Dedifferentiated amniotic fluid mesenchymal stem cell (primary cell): ENCODE results near the gene ITSN1.
A peak's percentile ranks its signal among the peaks of the same experiment; 100 is the strongest.
"Not testable (repeated sequence)": the region's sequence is repeated elsewhere in the genome, so short reads cannot be mapped to it uniquely, and the experiment has no call there.

Experiments used
- DNase-seq: peaks from one replicate; pipeline ENCODE4 v3.0.0-alpha.2; 2016; ENCODE audit errors: extremely low spot score

The ITSN1 gene

DNA sequence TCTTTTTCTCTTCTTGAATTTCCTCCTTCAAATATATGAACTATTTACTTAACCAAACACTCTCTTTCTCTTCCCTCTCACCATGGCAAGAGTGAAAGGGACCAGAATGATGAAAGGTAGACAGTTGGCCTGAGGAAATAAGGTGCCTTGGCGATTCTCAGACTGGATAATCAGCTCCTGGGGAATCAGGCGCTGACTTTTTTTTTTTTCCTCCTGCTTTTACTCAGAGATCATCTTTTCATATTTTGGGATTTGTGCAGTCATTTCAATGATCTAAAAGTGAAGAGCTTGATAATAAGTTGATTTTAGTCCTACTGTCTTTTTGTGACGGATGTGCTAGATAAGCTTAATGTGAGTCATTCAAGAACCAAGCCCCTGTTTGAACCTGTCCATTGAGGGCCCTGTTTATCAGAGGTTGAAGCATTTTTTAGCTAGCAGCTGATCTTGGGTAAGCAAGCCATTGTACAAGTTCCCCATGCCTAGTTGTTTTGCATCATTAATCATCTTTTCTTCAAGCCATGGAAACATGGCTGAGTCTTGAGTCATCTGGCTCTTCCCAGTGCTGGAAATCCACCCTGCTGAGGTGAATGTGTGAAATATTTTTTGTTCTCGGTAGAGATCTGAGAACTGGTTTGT, 40.8 kb downstream of the ITSN1 start:
- peak; percentile 40 for DNase-seq

DNA sequence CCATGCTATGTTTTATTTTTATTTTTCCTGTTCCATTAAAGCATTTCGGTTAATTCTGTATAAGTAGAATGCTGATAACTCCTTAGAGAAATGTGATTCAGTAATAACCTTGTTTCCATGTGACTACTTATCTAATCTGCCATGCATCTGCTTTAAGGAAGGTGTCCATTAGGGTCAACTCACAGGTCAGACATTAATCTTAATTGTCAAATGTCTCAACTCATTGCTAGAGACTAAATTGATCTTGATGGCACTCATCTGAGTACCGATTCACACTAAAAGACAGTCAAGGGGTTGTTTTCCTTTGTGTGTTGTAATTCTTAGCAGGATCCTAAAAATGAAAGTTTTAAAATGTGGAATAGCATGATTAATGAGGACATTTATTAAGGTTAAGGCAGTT, 41.8 kb downstream of the ITSN1 start:
- DNase-seq: no peak

DNA sequence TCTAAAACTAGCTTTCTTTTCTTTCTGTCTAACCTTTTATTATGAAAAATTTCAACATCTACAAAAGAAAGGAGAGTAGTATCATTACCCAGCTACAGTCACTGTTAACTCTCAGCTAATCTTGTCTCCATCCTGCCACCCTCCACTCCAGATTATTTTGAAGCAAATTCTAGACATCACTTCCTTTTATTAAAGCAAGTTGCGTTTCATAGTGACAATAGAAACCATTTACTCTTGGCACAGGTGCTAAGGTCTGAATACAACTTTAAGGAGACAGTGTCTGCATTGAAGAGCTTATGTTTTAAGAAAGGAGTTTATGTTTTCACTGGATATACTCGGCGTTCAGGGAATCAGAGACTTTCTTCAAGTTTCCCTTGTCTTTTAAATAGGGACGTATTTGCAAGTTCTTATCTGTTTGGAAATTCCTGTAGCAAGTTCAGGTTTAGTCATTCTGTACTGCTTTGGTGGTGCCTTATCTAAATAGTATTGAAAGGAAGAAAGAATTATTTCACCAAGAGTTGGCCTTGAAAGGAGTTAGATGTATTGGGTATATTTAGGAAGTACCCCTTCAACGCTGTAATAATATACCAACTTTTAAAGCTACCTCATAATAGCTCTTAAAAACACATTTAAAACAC, 42.7 kb downstream of the ITSN1 start:
- no peak for DNase-seq

DNA sequence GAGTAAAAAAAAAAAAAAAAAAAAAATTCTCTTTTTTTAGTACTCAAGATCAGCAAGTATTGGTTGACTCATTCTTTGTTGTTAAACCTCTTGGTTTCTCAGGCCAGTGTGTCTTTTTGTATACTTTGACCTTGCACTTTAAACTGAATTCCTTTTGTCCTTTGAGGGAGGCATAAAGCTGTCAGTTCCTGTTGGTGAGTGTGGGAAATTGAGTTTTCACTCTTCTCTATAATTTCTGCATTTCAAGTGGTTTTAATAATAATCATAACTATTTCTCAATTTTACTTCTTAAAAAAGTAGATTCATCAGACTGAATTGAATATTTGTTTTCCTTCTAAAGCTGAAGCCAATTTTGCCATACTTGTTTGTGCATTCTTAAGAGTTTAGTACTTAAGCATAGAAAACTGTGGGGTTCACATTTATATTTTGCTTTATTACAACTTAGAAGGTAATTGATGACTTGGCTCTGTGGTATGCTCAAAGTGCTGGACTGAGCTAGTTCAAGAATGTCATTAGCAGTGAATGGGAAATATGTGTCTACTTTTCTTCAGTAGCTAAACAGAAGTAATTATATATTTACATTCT, 43.4 kb downstream of the ITSN1 start:
- peak; percentile 64 for DNase-seq

DNA sequence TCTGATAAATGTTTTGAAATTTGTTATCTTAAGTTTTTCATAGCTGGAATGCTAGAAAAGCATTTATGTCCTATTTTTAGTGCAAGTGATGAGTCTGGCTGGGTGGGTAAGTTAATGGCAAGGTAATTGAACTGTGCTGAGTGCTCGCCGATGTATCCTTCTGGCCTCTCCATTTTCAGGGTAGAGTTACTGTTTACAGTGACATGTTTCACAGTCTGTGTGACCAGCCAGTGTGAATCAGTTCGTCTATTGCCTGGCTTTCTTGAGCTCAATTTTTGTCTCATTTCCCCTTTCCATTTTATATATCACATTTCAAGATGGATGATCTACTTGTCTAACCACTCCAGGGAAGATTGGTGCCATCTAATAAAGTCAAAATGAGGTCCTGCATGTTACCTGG, 44.1 kb downstream of the ITSN1 start:
- no peak for DNase-seq

DNA sequence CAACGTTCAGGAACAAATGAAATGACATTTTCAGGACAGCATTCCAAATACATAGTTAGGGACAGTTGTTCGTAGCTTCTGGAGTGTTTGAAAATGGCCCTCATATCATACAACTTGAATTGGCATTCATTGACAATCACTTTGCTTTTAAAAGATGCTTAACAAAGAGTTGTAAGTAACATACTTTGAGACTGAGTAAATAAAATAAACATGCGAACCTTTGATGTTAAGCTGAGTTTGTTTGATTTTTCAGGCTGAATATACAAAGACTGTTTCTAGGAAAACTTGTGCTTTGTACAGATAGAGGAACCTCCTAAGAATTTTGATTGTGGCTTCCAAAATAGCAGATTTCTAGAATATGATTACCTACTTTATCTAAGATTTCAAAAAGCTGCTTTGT, 45.3 kb downstream of the ITSN1 start:
- no peak for DNase-seq

DNA sequence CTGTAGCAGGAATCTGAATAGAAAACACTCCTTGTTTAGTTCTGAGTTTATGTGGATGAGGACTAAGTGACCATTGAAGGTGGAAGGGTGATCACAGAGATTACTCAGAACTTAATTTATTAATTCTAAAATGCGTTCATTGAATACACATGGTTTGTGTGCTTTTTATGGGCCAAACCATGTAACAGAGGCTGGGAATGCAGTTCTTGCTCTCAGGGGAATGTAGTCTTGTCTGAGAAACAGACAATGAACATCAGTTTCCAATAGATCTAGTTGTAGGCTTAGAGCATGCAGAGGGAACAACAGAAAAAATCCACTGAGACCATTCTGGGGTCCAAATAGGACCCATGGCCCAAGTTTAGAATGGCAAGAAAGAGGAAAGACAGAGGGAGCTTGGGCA, 46.1 kb downstream of the ITSN1 start:
- no peak for DNase-seq

DNA sequence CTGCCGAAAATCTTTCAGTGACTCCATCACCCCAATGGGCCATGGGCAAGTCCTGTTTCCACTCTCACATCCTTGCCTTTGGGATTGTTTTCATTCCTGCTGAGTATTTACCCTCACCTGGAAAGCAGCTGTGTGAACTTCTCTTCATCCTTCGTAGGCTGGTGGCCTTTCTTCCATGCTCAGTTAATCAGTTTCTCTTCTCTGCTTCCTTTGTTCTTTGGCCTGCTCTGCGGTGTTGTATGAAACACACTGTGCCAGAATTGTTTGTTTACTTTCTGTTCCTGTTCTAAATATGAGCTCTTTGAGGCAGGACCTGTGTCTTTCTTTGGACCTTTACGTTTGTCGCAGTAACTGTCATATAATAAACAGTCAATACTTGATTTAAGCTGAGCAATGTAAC, 48.6 kb downstream of the ITSN1 start:
- no peak for DNase-seq

DNA sequence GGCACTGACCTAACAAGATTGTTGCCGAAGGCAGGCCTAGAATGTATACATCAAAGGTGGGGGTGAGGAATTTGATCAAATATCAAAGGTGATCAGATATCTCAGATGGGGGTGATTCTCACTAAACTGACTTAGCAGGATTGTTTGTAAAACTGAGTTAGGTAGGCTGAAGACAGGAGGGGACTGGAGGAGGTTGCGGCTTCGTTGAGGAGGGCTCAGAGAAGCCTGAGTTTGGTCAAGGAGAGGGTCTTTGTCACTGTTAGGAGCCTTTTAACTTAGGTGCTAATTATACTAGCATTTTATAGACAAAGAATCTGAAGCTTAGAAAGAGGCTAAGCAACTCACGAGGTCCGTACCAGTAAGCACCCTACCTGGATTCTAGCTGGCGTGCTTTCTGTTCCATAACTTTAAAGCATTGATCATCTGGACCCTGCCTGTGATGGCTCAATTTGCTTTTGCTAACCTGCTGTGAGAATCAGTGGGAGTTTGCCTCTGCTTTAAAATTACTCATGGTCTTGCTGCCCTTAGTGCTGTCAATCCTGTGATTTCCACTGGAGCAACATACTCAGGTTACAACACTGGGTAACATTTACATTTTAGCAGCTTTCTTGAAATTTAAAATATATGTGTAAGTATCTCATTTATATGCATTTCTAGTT, 49.8 kb downstream of the ITSN1 start:
- no peak for DNase-seq

DNA sequence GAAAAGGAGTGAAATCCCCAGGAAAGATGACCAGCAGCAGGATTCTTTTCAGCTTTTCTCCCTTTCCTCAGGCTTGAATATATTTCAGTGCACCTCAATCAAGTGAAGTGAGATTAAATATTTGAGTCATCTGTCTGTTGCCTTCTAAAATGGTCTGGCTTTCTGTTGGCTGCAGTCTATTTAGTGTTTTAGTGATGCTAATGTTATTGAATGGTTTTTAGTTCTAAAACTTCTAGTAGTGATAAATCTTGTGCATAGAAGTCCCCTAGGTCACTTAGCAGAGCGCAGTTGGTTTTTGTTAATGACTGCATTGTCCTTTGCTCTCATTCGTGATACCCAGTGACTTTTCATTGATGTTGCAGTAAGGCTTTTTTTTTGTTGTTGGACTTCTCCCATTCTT, 53.5 kb downstream of the ITSN1 start:
- no peak for DNase-seq

DNA sequence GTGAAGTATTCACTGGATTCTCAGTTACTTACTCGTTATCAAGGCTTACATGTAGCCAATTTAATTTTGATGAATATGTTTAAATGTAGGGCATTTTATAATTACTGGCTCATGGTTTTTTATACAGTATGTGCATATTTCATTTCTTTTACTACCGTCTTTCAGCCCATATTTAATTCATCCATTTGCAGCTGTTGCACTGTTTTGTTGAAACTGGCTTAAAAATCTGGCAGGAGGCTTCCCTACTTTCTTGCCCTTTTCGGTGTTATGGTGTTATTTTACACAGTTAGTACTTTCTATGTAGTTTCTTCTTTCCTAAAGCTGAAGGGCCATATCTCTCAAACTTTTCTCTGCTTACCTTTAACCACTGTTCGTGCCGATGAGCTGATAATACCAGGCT, 54.2 kb downstream of the ITSN1 start:
- DNase-seq: no peak

DNA sequence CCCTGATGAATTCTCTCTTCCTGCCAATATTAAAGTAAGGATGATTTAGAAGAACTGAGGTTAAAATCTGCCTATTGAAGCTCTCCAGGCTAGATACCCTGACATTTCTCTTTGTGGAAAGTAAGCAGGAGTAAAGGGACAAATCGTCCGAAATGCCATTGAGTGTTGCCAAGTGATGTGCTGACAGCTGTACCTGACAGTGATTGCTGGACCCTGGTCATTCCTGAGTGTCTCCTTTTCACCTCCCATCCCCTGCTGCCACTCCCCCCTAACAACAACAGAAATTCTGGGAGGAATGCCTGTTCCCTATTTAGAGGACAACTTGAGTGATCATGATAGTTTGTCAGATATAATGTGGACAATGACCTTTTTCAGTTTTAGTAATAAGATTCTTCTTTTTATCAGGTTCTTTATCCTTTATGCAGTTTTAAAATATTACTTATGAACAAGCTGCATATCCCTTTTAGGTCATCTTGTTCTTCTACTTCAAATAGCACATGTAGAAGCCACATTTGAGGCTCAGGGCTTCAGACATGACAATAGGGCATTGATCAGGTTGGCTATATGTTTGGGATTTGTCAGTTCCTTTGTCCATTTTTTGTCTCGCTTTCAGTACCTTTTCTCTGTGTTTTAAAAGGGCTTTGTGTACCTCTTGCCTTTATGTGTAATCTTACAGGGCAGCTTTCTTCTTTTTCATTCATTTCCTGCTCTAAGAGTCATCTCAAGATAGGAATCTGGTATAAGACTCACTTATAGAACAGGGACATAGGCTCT, 56.0 kb downstream of the ITSN1 start:
- DNase-seq: no peak

DNA sequence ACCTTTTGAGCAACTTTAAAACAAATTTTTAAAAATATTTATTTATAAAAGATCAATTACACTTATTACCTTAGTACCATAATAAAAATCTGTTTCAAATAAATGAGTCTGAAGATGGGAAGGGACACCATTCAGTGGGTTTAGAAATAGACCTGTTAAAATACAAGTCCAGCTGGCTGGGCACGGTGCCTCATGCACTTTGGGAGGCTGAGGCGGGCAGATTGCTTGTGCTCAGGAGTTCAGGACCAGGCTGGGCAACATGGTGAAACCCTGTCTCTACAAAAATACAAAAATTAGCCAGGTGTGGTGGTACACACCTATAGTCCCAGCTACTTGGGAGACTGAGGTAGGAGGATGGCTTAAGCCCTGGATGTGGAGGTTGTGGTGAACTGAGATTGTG, 57.0 kb downstream of the ITSN1 start:
- no peak for DNase-seq

DNA sequence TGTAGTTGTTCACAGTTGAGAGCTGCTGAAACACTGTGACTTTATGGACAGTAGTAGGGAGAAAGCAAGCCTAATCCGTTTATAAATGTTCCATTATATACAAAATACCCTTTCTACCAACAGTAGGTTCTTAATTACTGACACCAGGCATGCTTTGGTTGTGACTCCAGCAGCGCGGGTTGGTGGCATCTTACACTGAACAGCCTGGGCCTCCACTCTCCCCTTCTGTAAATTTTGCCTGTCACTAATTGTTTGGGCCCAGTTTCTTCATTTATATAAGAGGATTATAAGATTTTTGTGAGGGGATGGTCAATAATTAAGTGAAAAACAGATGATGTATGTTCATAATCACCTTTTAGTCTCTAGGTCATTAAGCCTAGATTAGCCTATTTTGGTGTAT, 58.2 kb downstream of the ITSN1 start:
- no peak for DNase-seq

DNA sequence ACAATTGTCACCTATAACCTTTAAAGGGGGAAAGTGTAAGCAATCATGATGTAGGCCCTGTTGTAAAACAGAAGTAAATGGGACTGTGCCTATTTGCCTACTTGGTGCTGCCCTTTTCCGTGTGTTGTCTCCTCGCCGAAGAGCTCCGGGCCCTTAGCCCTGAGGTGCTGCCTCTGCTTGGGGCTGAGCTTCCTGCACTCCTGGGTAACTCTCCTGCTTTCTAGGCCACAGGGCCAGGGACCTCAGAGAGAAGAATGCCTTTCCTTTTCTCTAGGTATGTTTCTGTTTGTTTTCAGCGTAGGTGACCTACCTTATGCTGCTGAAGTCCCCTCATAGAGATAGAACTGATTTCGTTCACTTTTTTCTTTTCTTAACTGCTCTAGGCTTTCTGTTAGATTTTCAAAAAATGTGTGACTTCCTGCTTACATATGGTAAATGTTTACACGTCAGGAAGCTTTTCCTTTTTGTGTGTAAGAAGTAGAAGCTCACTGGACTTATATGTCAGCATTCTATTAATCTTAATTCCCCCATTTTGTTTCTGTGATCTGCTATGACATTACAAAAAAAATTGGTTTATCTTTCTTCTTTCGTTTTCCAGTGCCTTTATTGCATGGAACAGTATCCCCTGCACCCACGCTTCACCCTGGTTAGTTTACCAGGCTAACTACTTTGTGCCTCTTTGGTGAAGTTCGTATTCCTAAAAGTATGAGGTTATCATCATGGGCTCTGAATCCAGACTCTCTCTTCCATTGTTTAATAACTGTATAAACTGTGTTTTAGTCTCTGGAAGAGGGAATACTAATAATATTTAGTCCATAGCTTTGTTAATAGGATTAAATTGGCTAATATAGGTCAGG, 61.7 kb downstream of the ITSN1 start:
- DNase-seq: no peak

DNA sequence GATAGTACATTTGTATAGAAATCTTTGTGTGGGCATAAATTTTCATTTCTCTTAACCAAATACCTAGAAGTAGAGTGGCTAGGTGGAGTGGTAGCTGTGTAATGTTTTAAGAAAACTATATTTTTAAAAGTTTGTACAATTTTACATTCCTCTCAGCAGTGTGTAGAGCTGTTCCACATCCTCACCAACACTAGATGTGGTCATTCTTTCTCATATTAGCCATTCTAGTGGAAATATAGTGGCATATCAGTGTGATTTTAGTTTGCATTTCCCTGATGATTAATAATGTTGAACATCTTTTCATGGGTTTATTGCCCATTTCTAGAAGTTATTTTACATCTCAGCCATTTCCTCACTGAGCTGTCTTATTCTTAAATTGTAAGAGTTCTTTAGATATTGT, 65.5 kb downstream of the ITSN1 start:
- DNase-seq: no peak

DNA sequence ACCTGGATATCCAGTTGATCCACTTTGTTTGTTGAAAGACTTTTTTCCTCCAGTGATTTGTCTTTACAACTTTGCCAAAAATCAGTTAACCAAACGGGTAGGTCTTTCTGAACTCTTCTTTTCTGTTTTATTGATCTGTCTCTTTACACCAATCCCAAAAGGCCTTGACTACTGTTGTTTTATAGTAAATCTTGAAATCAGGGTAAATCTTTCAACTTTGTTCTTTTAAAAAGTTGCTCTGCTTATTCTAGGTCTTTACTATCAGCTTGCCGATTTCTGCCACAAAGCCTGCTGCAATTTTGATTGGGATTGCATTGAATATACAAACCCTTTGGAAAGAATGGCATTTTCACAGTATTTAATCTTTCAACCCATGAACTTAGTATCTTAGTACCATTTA, 66.6 kb downstream of the ITSN1 start:
- DNase-seq: no peak

DNA sequence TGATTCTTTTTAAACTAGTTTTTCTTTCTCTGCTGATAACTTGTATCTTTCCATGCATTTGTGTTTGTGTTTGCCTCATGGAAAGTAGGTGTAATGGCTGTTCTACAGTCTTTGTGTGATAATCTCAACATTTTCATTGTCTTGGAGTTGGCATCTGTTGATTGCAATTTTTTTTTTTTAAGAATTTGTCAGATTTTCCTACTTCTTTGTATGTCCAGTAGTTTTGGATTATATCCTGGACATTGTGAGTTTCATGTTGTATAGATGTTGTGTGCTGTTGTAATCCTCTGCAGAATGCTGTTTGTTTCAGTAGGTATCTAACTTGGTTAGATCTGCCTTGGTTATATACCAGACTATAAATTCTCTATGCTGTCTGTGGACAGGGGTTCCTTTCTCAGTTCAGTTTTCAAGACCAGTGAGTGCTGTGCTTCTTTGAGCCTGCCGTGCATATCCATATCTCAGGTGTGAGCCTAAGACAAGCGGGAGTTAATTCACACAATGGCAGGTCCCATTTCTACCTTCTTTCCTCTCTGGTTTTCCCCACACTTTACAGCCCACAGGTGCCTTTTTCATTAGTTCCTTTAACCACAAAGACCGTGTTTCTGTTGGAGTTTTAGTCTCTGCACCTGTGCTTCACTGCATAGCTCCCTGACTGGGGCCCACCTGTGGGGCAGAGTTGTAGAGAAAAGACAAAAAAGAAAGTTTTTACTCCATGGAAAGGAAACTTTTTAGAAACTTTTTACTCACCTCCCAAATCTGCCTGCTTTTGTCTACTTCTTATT, 69.9 kb downstream of the ITSN1 start:
- DNase-seq: no peak

DNA sequence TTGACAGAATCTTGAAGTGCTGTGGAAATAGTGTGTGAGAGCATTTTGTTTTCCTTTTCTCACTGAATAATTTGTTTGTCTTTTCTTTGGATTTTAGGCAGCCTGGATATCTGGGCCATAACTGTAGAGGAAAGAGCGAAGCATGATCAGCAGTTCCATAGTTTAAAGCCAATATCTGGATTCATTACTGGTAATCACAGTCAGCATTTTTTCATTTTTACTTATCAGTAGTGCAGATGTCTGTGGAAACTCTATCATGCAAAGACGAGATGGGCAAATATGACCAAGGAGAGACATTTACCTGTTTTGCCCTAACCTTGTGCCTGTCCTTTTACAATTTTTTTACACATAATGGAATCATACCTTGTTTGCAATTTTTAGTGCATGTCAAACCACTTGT, 78.8 kb downstream of the ITSN1 start:
- DNase-seq: no peak

DNA sequence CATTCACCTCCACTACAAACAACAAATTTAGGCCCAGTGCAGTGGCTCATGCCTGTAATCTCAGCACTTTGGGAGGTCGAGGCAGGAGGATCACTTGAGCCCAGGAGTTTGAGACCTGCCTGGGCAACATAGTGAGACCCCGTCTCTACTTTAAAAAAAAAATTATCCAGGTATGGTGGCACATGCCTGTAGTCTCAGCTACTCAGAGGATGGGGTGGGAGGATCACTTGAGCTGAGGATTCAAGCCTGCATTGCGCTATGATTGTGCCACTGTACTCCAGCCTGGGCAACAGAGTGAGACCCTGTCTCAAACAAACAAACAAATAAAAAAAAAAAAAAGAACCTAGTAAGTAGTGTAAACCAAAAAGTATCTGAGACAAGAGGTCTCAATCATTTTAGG, 86.8 kb downstream of the ITSN1 start:
- not testable (repeated sequence) for DNase-seq

DNA sequence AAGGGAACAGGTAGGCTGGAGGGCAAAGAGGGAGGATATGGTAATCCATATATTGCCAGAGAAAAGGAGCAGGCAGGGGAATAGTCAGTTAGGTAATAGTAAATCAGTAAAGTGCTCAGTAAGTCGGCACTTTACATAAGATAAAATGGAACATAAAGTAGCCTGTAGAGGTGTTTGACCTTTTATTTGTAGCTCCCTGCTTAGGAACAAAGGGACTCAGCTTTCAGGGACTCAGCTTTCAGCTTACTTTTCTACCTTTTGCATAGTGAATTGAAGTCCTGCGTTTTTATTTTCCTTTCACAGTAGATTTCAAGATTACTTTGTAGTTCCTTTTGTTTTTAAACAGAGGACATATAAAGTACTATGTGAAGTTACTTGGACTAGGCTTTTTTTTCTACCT, 87.3 kb downstream of the ITSN1 start:
- no peak for DNase-seq
